ENCODE results near the gene ANAPC10.
"Not testable (repeated sequence)": the region's sequence is repeated elsewhere in the genome, so short reads cannot be mapped to it uniquely, and the experiment has no call there.

Gene ANAPC10

GRCh38 chr4:145069361-145069760 lies 28.6 kb downstream of the ANAPC10 start:
- no peak for DNase-seq

GRCh38 chr4:145066063-145066501 lies 31.9 kb downstream of the ANAPC10 start:
- DNase-seq: no peak

- DNase-seq: peak; percentile 58
These were observed 36.6 kb downstream of the ANAPC10 start for GRCh38 chr4:145061318-145061920.

DNA sequence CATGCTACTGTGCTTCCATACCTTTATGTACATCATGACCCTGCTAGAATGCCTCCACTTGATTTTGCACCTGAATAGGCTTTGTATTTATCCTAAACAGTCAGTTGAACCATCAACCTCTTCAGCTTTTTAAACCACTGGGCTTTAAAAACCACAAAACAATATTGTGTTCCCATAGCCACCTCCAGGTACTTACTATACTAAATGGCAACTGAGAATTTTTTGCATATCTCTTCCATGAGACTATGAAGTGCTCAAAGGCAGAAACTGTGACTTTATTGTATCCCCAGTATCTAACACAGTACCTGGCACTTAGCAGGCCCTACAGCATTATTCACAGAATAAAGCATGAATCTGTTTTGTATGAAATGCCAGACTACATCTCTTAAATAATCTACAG lies 39.7 kb downstream of the ANAPC10 start:
- DNase-seq: no peak

DNA sequence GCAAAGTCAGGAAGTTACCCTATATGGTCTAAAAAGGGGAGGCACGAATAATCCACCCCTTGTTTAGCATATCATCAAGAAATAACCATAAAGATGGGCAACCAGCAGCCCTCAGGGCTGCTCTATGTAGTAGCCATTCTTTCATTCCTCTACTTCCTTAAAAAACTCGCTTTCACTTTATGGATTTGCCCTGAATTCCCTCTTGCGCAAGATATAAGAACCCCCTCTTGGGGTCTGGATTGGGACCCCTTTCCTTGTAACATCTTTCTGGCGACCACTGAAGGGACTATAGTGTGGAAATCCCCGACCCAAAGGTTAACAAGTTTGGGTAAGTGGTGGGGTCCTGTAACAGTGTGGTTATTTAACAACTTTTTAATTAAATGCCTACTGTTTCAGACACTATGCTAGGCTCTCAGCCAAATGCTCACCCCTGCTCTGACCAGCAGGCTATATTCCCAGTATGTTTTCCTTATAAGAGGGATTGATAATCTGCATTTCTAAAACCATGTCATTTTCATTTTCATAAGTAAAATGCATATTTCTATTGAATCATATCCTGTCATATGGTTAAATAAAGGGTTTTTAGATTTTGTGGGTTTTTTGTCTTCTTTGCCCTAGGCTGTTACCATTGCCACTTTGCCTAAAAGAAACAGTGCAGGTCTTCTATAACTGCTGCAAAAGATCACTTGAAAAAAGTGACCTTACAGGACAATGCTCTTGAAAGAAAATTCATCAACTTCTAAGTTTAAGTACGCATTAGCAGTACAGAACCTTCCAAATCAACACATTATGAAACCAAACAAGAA lies 41.5 kb downstream of the ANAPC10 start:
- DNase-seq: no peak

GRCh38 chr4:145055533-145056257 lies 42.3 kb downstream of the ANAPC10 start:
- DNase-seq: no peak

DNA sequence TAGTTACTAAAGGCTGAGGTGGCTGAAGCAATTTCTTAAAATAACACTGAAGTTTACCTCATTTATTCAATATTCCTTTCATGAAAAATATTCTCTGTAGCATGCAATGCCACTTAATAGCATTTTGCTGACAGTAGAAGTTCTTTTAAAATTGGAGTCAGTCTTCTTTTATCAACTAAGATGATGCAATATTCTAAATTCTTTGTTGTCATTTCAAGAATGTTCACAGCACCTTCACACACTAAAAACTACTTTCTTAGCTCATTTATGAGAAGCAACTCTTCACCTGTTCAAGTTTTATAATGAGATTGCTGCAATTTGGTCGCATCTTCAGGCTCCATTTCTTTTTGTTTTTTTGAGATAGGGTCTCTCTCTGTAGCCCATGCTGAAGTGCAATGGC lies 48.8 kb downstream of the ANAPC10 start:
- DNase-seq: no peak

DNA sequence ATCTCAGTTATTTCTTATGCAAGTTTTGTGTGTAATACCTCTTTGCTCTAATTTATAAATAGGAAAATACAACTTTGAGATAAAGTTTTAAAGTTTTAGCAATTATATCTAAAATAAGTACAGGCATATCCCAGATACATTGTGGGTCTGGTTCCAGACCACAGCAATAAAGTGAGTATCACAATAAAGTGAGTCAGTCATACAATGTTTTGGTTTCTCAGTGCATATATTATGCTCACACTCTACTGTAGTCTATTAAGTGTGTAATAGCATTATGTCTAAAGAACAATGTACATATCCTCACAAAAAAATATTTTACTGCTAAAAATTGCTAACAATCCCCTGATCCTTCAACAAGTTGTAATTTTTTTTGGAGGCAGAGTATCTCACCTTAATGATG lies 49.2 kb downstream of the ANAPC10 start:
- no peak for DNase-seq

- DNase-seq: no peak
These were observed 50.8 kb downstream of the ANAPC10 start for GRCh38 chr4:145047151-145047550.

DNA sequence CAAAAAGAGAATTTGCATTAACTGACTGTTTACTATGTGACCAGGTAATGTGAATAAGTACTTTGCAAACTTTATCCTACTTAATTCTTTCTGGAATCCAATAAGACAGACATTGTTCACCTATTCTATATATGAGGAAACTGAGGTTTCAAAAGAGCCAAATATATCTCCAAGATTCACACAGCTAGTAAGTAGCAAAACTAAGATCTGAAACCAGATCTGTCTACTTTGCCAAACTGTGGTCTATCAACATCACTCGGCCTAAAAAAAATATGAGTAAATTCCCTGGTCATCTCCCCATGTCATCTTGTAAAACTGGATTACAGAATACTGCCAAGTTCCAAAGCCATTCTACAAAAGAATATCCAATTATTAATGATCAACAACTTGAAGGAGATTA lies 52.8 kb downstream of the ANAPC10 start:
- DNase-seq: no peak

DNA sequence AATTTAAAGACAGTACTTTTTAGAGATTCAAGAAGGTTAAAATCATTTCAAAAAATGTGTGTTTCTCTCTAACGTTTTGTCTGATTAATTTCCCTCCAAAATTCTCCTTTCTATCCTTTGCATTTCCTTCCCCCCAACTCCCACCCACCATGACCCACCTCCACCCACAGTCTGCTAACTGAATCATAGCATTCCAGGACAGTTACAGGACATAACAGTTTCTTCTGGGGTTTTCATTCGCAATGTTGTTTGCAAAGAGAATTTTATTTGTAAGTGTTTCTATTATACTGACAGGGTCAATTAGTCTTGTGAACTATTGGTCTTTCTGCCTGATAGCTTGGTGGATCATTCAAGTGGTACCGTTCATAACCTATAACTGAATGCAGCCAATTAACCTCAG lies 53.7 kb downstream of the ANAPC10 start:
- DNase-seq: no peak

GRCh38 chr4:145043306-145043705 lies 54.7 kb downstream of the ANAPC10 start:
- no peak for DNase-seq

GRCh38 chr4:145042601-145043285 lies 55.3 kb downstream of the ANAPC10 start:
- DNase-seq: no peak

DNA sequence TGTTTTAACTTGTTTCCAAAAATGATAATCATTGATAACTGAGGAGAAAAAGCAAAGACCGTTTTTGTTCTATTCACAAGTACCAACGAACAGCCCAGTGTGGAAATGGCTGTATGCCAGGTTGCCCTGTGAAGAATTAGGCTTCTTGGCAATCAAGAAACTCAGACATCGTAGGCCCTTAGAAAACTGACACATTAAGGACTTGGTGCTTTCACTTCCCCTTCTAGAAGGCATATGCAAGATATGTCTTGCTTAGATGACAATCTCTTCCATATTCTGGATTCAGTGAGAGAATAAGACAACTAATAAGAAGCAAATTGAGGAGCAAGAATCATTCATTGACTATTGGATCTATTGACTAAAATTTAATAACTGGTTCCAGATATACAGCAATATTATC lies 56.6 kb downstream of the ANAPC10 start:
- no peak for DNase-seq

DNA sequence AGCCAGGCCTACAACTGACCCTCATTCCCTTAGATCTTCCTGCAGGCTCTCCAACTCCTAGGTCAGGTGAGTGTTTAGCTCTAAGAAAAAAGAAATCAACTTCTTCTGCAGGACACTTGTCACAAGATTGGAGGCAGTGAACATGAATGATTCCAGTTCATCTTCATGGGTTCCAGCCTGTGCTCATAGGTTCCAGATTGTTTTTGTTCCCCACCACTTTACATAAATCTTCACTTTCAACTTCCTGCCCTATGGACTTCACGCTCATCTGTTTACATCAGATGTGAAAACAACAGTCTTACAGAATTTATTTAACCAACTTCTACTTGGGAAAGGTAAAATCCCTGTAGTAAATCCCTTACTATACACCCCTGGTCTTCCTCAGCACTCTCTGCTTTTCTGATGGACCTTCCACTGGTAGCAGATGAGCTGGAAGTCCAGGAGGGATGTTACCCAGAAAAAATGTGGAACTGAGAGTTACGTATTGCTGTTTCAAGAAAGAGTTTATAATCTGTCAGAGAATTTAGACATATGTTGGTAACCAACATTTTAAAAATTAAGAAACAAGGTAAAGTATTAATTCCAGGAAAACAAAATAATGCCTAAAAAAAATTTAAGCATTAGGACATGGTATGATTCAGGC lies 62.4 kb downstream of the ANAPC10 start:
- DNase-seq: no peak

DNA sequence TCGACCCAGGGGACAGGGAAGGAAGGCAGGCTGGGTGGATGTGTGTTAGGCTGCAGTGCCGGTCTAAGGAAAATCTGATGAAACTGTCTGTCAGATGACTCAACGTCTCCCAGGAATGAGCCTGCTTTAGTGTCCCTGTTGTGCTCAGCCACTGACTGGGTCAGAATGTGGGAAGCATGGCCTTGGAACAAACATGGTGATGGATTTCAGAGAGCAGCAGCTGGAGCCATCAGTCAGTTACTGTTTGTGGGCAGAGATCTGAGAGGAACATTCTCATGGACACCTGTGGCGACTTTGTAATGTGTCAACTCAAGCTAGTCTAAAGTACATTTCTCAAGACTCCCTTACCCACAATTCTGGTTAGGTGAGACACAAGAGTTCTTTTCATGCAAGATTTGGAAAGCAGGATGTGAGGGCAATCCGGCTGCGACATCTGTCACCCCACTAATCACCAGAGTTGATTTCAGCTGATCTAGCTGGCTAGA lies 63.2 kb downstream of the ANAPC10 start:
- DNase-seq: no peak

GRCh38 chr4:145019346-145019745 lies 78.7 kb downstream of the ANAPC10 start:
- DNase-seq: peak; percentile 21

DNA sequence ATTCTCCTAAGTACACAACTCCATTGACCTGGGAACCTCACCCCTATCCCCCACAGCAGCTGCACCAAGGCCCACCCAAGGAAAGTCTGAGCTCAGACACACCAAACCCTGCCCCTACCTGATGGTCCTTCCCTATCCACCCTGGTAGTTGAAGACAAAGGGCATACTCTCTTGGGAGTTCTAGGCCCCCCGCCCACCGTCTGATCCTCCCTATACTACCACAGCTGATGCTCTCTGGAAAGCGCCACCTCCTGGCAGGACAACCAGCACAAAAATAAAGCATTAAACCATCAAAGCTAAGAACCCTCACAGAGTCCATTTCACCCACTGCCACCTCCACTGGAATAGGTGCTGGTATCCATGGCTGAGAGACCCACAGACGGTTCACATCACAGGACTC lies 83.6 kb downstream of the ANAPC10 start:
- DNase-seq: no peak

DNA sequence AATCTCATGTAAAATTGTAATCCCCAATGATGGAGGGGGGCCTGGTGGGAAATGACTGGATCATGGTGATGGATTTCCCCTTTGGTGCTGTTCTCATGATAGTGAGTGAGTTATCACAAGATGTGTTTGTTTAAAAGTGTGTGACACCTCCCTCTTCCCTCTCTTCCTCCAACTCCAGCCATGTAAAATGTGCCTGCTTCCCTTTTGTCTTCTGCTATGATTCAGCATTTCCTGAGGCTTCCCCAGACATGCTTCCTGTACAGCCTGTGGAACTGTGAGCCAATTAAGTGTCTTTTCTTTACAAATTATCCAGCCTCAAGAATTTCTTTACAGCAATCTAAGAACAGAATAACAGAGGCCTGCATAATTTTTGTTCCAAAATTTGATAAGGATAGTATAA lies 85.2 kb downstream of the ANAPC10 start:
- DNase-seq: no peak

GRCh38 chr4:145011636-145012035 lies 86.4 kb downstream of the ANAPC10 start:
- DNase-seq: no peak

- not testable (repeated sequence) for DNase-seq
These were observed 87.7 kb downstream of the ANAPC10 start for GRCh38 chr4:145010315-145010714.

DNA sequence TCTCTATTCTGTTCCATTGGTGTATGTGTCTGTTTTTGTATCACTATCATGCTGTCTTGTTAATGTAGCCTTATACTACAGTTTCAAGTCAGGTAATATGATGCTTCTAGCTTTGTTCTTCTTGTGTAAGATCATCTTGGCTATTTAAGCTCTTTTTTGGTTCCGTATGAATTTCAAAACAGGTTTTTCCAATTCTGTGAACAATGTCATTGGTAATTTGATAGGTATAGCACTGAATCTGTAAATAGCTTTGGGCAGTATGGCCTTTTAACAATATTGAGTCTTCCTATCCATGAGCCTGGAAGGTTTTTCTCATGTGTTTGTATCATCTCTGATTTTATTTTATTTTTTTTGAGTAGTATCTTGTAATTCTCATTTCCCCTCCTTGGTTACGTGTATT lies 94.3 kb downstream of the ANAPC10 start:
- DNase-seq: no peak

GRCh38 chr4:145001635-145002034 lies 96.4 kb downstream of the ANAPC10 start:
- no peak for DNase-seq

All from CD4-positive, alpha-beta T cell treated with Interleukin-21 for 1 hour (primary cell).